Activated B cell treated with CpG ODN at 0.5 μM for 24 hours (primary cell): ENCODE measurements around the gene OR7C2. TPM values are rescaled to one million over a fixed set of nuclear protein-coding genes. Genes with fewer than 3 reads are reported as not detected.
"Not testable (repeated sequence)": the region's sequence is repeated elsewhere in the genome, so short reads cannot be mapped to it uniquely, and the experiment has no call there.

Source experiments
- ATAC-seq: fragments of 200-7000 bp; cut with Tn5 transposase; one replicate; pipeline ENCODE4 v1.10.0; 2021; ENCODE audit warnings: low read depth, mild to moderate bottlenecking, moderate library complexity
- CTCF ChIA-PET: fragments of 350-600 bp; sonication (Branson Sonifier 250); formaldehyde crosslinking; loops from one replicate; lab custom pipeline; 2021; ENCODE audit warnings: antibody characterized with exemption; lab: Charles Lee
- POLR2A ChIA-PET: fragments of 350-600 bp; sonication (Branson Sonifier 250); formaldehyde crosslinking; loops from one replicate; lab custom pipeline; 2021; ENCODE audit warnings: antibody characterized with exemption; lab: Charles Lee
- DNase-seq: peaks from one replicate; pipeline ENCODE4 v3.0.0; 2022
- H3K27ac Mint-ChIP-seq: one replicate; pipeline ENCODE4 v1.8.0; 2020; ENCODE audit warnings: mixed read lengths
- H3K27me3 Mint-ChIP-seq: one replicate; pipeline ENCODE4 v1.8.0; 2021; ENCODE audit warnings: mixed read lengths
- H3K36me3 Mint-ChIP-seq: one replicate; pipeline ENCODE4 v1.8.0; 2021; ENCODE audit warnings: low read depth, mixed read lengths
- H3K4me1 Mint-ChIP-seq: one replicate; pipeline ENCODE4 v1.8.0; 2021; ENCODE audit warnings: mixed read lengths
- H3K4me3 Mint-ChIP-seq: one replicate; pipeline ENCODE4 v1.8.0; 2020; ENCODE audit warnings: mild to moderate bottlenecking, mixed read lengths
- H3K9me3 Mint-ChIP-seq: one replicate; pipeline ENCODE4 v1.8.0; 2020; ENCODE audit warnings: mixed read lengths
- intact Hi-C: fragments of 100-400 bp; cut with micrococcal nuclease; formaldehyde crosslinking; loops from one replicate; pipeline ENCODE4 v1.15.1; 2024
- total RNA-seq: library from RNA; stranded (reverse); gene quantifications from 2 replicates; pipeline ENCODE4 v1.2.3, GENCODE V29; 2022
- TF ChIP-seq, protein P1 (sequence below): fragments of 200-600 bp; IDR thresholded peaks from one replicate; pipeline ENCODE4 v1.8.0; 2022; ENCODE audit warnings: antibody characterized with exemption, mild to moderate bottlenecking

The OR7C2 gene
- total RNA-seq, 1 donor from 2014 or later: not detected

- ATAC-seq (no peak), DNase-seq (no peak)
- Mint-ChIP-seq H3K9me3 (peaks cover 5% of the 10 kb centered on the region), H3K36me3 (no peaks in the 10 kb centered on the region), H3K27ac (no peak overlapping the region), H3K27me3 (peaks cover 26% of the 10 kb centered on the region), H3K4me3 (no peak overlapping the region), H3K4me1 (no peaks in the 10 kb centered on the region)
- ChIA-PET POLR2A (no interaction called here), CTCF (no interaction called here)
- TF ChIP-seq, protein P1, sequence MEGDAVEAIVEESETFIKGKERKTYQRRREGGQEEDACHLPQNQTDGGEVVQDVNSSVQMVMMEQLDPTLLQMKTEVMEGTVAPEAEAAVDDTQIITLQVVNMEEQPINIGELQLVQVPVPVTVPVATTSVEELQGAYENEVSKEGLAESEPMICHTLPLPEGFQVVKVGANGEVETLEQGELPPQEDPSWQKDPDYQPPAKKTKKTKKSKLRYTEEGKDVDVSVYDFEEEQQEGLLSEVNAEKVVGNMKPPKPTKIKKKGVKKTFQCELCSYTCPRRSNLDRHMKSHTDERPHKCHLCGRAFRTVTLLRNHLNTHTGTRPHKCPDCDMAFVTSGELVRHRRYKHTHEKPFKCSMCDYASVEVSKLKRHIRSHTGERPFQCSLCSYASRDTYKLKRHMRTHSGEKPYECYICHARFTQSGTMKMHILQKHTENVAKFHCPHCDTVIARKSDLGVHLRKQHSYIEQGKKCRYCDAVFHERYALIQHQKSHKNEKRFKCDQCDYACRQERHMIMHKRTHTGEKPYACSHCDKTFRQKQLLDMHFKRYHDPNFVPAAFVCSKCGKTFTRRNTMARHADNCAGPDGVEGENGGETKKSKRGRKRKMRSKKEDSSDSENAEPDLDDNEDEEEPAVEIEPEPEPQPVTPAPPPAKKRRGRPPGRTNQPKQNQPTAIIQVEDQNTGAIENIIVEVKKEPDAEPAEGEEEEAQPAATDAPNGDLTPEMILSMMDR: no peak
- intact Hi-C loops: no loop called here
Observed at GRCh38 chr19:14933506-14933905, 7.8 kb upstream of the OR7C2 start.

GRCh38 chr19:14940266-14940665 lies 1.0 kb upstream of the OR7C2 start:
- intact Hi-C loops: no loop called here
- H3K27me3 Mint-ChIP-seq: peaks cover 9% of the 10 kb centered on the region
- ChIA-PET POLR2A (no interaction called here), CTCF (no interaction called here)
- no peak overlapping the region for H3K27ac Mint-ChIP-seq
- DNase-seq (no peak), ATAC-seq (no peak)
- H3K9me3 Mint-ChIP-seq: no peaks in the 10 kb centered on the region
- peaks cover 24% of the 10 kb centered on the region for H3K4me1 Mint-ChIP-seq
- H3K4me3 Mint-ChIP-seq: no peak overlapping the region
- TF ChIP-seq, protein P1: no peak
- no peaks in the 10 kb centered on the region for H3K36me3 Mint-ChIP-seq

DNA sequence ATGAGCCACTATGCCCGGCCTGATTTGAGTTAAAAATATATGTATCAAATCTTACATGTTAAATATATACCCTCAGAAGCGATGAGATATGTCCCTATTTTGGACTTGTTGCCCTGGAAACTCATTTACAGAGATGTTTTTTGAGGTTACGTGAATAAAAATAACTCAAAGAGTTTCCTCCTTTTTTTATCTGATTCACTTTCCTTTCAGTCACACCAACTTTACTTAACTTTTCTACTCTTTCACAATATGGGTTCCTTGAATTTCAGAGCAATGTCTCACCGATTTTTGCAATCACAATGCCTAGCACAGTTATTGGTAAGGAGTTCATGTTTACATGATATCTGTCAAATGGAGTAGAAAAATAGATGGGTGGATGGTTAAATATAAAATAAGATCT lies 2.3 kb downstream of the OR7C2 start:
- DNase-seq (no peak), ATAC-seq (no peak)
- H3K4me1 Mint-ChIP-seq: peaks cover 24% of the 10 kb centered on the region
- H3K4me3 Mint-ChIP-seq: peak overlapping the region; percentile 12
- ChIA-PET POLR2A (no interaction called here), CTCF (no interaction called here)
- intact Hi-C loops: no loop called here
- H3K27me3 Mint-ChIP-seq: peaks cover 1% of the 10 kb centered on the region
- no peaks in the 10 kb centered on the region for H3K36me3 Mint-ChIP-seq
- no peaks in the 10 kb centered on the region for H3K9me3 Mint-ChIP-seq
- TF ChIP-seq, protein P1: no peak
- peak overlapping the region; percentile 25 for H3K27ac Mint-ChIP-seq

GRCh38 chr19:14944456-14944855 lies 3.2 kb downstream of the OR7C2 start:
- peaks cover 1% of the 10 kb centered on the region for H3K27me3 Mint-ChIP-seq
- no peak overlapping the region for H3K4me3 Mint-ChIP-seq
- TF ChIP-seq, protein P1: no peak
- H3K9me3 Mint-ChIP-seq: no peaks in the 10 kb centered on the region
- no peaks in the 10 kb centered on the region for H3K36me3 Mint-ChIP-seq
- POLR2A ChIA-PET: no interaction called here
- ATAC-seq: no peak
- DNase-seq: no peak
- CTCF ChIA-PET: interaction anchor here (0.6 kb wide), 1 partner anchor 12 kb away, joined by 5 read pairs; no protein-coding TSS in a partner anchor
- H3K4me1 Mint-ChIP-seq: peaks cover 24% of the 10 kb centered on the region
- intact Hi-C loops: no loop called here
- H3K27ac Mint-ChIP-seq: no peak overlapping the region

DNA sequence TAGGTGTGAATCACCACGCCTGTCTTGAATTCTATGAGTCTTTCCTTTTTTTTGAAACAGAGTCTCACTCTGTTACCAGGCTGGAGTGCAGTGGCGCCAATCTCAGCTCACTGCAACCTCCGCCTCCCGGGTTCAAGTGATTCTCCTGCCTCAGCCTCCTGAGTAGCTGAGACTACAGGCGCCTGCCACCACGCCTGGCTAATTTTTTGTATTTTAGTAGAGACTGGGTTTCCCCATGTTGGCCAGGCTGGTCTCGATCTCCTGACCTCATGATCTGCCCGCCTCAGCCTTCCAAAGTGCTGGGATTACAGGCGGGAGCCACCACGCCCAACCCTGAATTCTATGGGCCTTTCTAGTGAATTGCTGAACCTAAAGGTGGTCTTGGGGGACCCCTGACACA lies 8.1 kb downstream of the OR7C2 start:
- intact Hi-C loops, CTCF ChIA-PET, ATAC-seq, H3K9me3 Mint-ChIP-seq, H3K27ac Mint-ChIP-seq, H3K4me3 Mint-ChIP-seq, H3K36me3 Mint-ChIP-seq, H3K4me1 Mint-ChIP-seq, H3K27me3 Mint-ChIP-seq, DNase-seq: not testable (repeated sequence)
- POLR2A ChIA-PET: interaction anchor here (0.6 kb wide), 1 partner anchor 16 kb away, joined by 3 read pairs; no protein-coding TSS in a partner anchor

DNA sequence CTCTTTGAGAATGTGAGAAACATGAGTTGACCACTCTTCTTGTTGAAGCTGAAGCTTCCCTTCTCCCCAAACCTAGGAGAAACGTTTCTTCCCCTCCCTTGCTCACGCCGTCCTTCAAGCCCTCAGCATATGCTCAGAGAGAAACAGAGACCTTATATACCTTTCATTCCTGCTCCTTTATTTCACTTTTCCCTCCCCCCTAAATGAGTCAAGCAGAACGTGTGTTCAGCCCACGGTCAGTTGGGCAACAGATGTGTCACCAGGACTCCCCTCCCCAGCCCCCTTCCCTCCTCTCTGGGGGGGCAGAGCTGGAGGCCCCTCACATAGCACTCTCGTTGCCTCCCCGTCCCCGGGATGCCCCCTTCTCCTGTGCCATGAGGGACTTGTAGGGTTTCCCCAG lies 8.6 kb downstream of the OR7C2 start:
- Mint-ChIP-seq H3K36me3 (no peaks in the 10 kb centered on the region), H3K27me3 (peaks cover 5% of the 10 kb centered on the region), H3K4me1 (no peaks in the 10 kb centered on the region), H3K9me3 (no peaks in the 10 kb centered on the region), H3K27ac (no peak overlapping the region), H3K4me3 (no peak overlapping the region)
- intact Hi-C loops: no loop called here
- DNase-seq (no peak), ATAC-seq (no peak)
- TF ChIP-seq, protein P1: no peak
- ChIA-PET POLR2A (interaction anchor here (0.6 kb wide), 1 partner anchor 15 kb away, joined by 3 read pairs; no protein-coding TSS in a partner anchor), CTCF (no interaction called here)
